MG63 (cell line): ENCODE data around the gene CLPX. TPM values are rescaled to one million over a fixed set of nuclear protein-coding genes. Genes with fewer than 3 reads are reported as not detected.
"Not testable (repeated sequence)": the region's sequence is repeated elsewhere in the genome, so short reads cannot be mapped to it uniquely, and the experiment has no call there.

ENCODE experiments used
- DNase-seq: peaks from one replicate; pipeline ENCODE4 v3.0.0-alpha.2; 2020
- H3K27me3 ChIP-seq: fragments of 250-450 bp; sonication (Bioruptor Pico); 2 replicates; pipeline ENCODE4 v1.5.1; 2020; ENCODE audit warnings: mild to moderate bottlenecking, moderate library complexity
- H3K36me3 ChIP-seq: fragments of 250-450 bp; sonication (Bioruptor Pico); 2 replicates; pipeline ENCODE4 v1.5.1; 2020; ENCODE audit warnings: mild to moderate bottlenecking, moderate library complexity
- H3K4me3 ChIP-seq: fragments of 250-450 bp; sonication (Bioruptor Pico); 2 replicates; pipeline ENCODE4 v1.5.1; 2020; ENCODE audit warnings: mild to moderate bottlenecking, moderate library complexity
- H3K9me3 ChIP-seq: fragments of 250-450 bp; sonication (Bioruptor Pico); 2 replicates; pipeline ENCODE4 v1.5.1; 2020; ENCODE audit warnings: mild to moderate bottlenecking, moderate library complexity
- total RNA-seq: library from RNA; depleted of rRNA; stranded (reverse); fragments of >200 nt; shearing (Covaris generic); gene quantifications from 2 replicates; pipeline ENCODE4 v1.2.3, GENCODE V29; 2014; ENCODE audit warnings: low replicate concordance; rRNA removed

CLPX gene
- 46.4 and 60.5 TPM in 2 replicates for total RNA-seq

DNA sequence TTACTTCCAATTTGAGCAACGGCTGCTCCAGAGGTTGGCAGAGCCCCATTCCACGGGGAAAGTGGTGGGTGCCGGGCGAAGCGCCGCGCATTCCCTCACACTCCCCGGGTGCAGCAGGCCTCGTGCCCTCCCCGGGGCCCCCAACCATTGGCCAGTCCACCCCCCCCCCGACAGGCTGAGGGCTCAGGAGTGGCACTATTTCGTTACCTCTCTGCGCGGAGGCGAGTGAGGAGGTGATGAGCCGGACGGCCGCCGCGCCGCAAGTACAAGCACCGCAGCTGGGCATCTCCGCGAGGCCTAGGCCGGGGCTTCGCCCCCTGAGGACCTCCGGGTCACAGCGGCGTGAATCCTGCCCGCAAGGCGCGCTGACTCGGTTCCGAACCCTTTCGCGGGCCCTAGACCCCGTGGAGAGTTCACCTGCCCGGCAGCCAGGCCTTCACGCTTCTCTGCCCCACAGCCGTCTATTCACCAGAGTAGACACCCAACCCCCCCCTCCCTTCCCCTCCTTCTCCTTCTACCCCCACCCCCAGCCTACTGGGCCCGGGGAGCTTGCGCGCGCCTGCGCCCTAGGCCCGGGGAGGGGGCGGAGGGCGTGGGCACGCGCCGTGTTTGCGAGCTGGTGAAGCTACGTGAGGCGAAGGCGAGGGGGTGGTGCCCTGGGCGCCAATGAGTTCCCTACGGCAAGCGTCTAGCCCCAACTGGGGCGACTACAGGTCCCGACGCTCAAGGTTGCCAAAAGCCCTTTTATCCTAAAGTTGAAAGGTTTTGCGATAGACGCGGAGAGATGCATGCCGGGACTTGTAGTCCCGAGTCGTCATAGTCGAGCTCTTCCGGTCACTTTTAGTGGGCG lies at the start of gene CLPX:
Gene CLPX (minus strand): TSS at position 475 of the 850 bp plus-strand sequence. CDS start 189 bp downstream, at position 286.
- no peaks in the 10 kb centered on the region for H3K27me3 ChIP-seq
- H3K4me3 ChIP-seq = peak within 1 kb of the TSS; percentile 87
- H3K9me3 ChIP-seq = no peaks in the 10 kb centered on the region
- DNase-seq = peak; percentile 96
- peaks cover 23% of the 10 kb centered on the region for H3K36me3 ChIP-seq

- no peak for DNase-seq
- no peaks in the 10 kb centered on the region for H3K9me3 ChIP-seq
- H3K36me3 ChIP-seq = no peaks in the 10 kb centered on the region
- no peaks in the 10 kb centered on the region for H3K27me3 ChIP-seq
- H3K4me3 ChIP-seq = no peak overlapping the region
Observed at GRCh38 chr15:65233696-65234095, 48.6 kb upstream of the CLPX start.

GRCh38 chr15:65232520-65232919 lies 47.4 kb upstream of the CLPX start:
- Histone ChIP-seq H3K4me3 (no peak overlapping the region), H3K9me3 (no peaks in the 10 kb centered on the region), H3K36me3 (no peaks in the 10 kb centered on the region), H3K27me3 (no peaks in the 10 kb centered on the region)
- DNase-seq = no peak

- H3K4me3 ChIP-seq = no peak overlapping the region
- H3K27me3 ChIP-seq = no peaks in the 10 kb centered on the region
- no peak for DNase-seq
- no peaks in the 10 kb centered on the region for H3K9me3 ChIP-seq
- no peaks in the 10 kb centered on the region for H3K36me3 ChIP-seq
Observed at GRCh38 chr15:65231306-65231705, 46.2 kb upstream of the CLPX start.

GRCh38 chr15:65226901-65227300 lies 41.8 kb upstream of the CLPX start:
- not testable (repeated sequence) for H3K9me3 ChIP-seq, H3K4me3 ChIP-seq, DNase-seq, H3K36me3 ChIP-seq, H3K27me3 ChIP-seq

DNA sequence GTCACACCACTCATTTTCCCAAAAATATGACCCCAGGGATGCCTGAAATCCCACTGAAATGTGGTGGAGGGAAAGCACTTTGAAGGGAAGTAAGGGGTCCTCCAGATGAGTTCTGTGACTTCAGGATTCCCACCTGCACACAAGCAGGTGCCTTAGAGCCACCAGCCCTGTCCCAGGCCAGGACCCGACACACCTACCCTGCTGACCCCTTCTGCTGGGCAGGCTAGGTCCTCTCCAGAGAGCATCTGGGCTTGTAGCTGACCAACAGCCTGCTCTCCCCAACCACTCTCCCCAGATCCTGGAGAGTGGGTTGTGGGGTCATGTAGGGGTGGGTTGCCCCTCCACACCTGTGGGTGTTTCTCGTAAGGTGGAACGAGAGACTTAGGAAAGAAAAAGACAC lies 41.1 kb upstream of the CLPX start:
- no peaks in the 10 kb centered on the region for H3K27me3 ChIP-seq
- no peak for DNase-seq
- no peaks in the 10 kb centered on the region for H3K9me3 ChIP-seq
- no peaks in the 10 kb centered on the region for H3K36me3 ChIP-seq
- no peak overlapping the region for H3K4me3 ChIP-seq

DNA sequence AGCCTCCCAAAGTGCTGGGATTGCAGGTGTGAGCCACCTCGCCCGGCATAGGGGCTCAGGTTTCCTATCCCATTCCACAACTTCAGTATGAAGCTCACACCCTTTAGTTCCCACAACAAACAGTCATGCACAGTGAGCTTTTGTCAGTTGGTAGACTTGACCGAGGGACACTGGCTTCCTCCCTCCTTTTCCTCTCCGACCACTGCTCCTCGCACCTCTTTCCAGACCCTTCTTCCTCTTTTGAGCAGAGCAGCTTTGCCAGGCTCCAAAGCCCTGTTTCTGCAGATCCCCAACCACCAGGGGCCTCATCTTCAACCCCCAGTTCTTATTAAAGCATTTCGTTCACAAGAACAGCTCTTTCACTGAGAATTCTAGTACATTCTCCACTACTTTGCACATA lies 38.9 kb upstream of the CLPX start:
- H3K36me3 ChIP-seq = no peaks in the 10 kb centered on the region
- DNase-seq = no peak
- H3K4me3 ChIP-seq = no peak overlapping the region
- H3K27me3 ChIP-seq = no peaks in the 10 kb centered on the region
- no peaks in the 10 kb centered on the region for H3K9me3 ChIP-seq

- no peak overlapping the region for H3K4me3 ChIP-seq
- DNase-seq = no peak
Observed at GRCh38 chr15:65222891-65223290, 37.7 kb upstream of the CLPX start.

DNA sequence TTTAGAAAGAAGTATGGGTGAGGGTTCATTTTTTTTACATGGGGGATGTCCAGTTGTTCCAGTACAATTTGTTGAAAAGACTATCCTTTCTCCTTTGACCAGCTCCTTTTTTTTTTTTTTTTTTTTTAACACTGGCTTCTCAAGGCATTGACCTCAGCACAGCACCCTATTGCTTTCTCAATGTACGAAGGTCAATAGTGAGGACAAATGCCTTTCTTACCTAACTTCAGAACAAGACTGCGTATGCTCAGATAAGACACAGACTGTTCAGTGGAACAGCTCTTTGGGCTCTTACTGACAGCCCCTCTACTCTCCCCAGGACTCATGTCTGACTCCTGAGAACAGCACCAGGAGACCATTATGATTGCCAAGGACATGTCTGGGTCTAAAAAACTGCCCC lies 36.6 kb upstream of the CLPX start:
- Histone ChIP-seq H3K9me3 (no peaks in the 10 kb centered on the region), H3K36me3 (no peaks in the 10 kb centered on the region)

More at GRCh38 chr15:65222891-65223290, 37.7 kb upstream of the CLPX start:
- Histone ChIP-seq H3K36me3 (no peaks in the 10 kb centered on the region), H3K27me3 (no peaks in the 10 kb centered on the region), H3K9me3 (no peaks in the 10 kb centered on the region)

GRCh38 chr15:65219137-65219536 lies 34.0 kb upstream of the CLPX start:
- no peak for DNase-seq
- Histone ChIP-seq H3K9me3 (no peaks in the 10 kb centered on the region), H3K36me3 (no peaks in the 10 kb centered on the region)

More for the DNA sequence above, 36.6 kb upstream of the CLPX start:
- H3K27me3 ChIP-seq = no peaks in the 10 kb centered on the region
- no peak for DNase-seq
- no peak overlapping the region for H3K4me3 ChIP-seq

GRCh38 chr15:65217526-65218482 lies 32.7 kb upstream of the CLPX start:
- no peak for DNase-seq
- Histone ChIP-seq H3K4me3 (no peak overlapping the region), H3K9me3 (no peaks in the 10 kb centered on the region)

More at GRCh38 chr15:65219137-65219536, 34.0 kb upstream of the CLPX start:
- Histone ChIP-seq H3K4me3 (no peak overlapping the region), H3K27me3 (no peaks in the 10 kb centered on the region)

DNA sequence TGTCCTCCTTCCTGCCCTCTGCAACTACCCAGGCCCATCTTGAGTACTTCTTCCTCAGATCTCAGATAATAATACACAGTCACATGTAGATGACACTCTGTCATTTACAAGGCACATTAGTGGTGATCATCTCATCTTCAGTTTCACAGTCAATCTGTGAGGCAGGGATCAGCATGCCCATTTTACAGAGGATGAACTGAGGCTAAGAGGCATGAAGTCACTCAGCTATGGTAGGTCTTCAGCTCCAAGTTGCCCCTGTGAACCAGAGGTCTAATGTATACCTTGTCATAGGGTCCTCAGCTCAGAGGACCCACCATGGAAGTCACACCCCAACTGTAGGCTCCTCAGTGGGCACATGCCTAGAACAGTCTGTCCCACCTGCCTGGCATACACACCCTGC lies 30.4 kb upstream of the CLPX start:
- no peak for DNase-seq
- H3K9me3 ChIP-seq = no peaks in the 10 kb centered on the region
- H3K27me3 ChIP-seq = no peaks in the 10 kb centered on the region
- H3K4me3 ChIP-seq = no peak overlapping the region
- H3K36me3 ChIP-seq = no peaks in the 10 kb centered on the region

More at GRCh38 chr15:65217526-65218482, 32.7 kb upstream of the CLPX start:
- H3K27me3 ChIP-seq = no peaks in the 10 kb centered on the region
- H3K36me3 ChIP-seq = no peaks in the 10 kb centered on the region

GRCh38 chr15:65214010-65214409 lies 28.9 kb upstream of the CLPX start:
- no peaks in the 10 kb centered on the region for H3K27me3 ChIP-seq
- DNase-seq = no peak
- no peak overlapping the region for H3K4me3 ChIP-seq
- H3K9me3 ChIP-seq = no peaks in the 10 kb centered on the region
- H3K36me3 ChIP-seq = no peaks in the 10 kb centered on the region

DNA sequence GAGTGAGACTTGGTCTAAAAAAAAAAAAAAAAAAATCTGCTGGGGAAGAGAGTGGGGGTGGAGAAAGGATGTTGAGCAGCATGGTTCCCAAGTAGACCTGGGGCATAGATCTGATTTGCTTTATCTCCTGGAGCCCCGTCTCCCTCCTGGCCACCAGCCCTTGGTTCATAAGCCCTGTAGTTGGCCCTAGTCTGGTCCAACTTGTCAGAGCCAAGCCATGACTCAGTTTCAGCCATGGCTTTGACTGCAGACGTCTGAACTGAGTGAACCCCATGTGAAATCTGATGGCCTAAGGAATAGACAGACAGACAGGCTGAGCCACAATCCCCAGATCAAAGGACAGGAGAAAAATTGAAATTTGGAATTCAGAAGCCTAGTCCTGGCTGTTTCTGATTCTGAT lies 28.1 kb upstream of the CLPX start:
- DNase-seq = peak; percentile 50
- Histone ChIP-seq H3K9me3 (no peaks in the 10 kb centered on the region), H3K27me3 (no peaks in the 10 kb centered on the region), H3K4me3 (no peak overlapping the region), H3K36me3 (no peaks in the 10 kb centered on the region)

DNA sequence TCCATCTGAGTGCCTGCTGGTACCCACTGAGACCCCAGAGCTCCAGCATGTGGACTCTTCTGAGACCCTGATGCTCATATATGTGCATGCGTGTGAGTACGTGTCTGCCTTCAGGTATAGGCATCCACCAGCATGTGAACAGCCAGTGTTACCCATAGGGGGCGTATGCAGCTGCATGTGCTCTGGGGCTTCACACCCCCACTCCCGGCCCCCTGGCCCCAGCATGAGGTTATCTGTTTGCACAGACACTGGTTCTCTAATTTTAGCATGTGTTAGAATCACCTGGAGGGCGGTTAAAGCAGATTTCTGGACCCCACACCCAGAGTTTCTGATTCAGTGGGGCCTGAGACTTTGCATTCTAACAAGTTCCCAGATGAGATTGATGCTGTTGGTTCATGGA lies 27.0 kb upstream of the CLPX start:
- DNase-seq = no peak
- Histone ChIP-seq H3K9me3 (no peaks in the 10 kb centered on the region), H3K36me3 (no peaks in the 10 kb centered on the region), H3K27me3 (no peaks in the 10 kb centered on the region), H3K4me3 (no peak overlapping the region)

- H3K36me3 ChIP-seq = no peaks in the 10 kb centered on the region
- DNase-seq = peak; percentile 31
Observed at GRCh38 chr15:65211482-65211982, 26.4 kb upstream of the CLPX start.

More at GRCh38 chr15:65211482-65211982, 26.4 kb upstream of the CLPX start:
- no peaks in the 10 kb centered on the region for H3K27me3 ChIP-seq
- no peaks in the 10 kb centered on the region for H3K9me3 ChIP-seq
- H3K4me3 ChIP-seq = no peak overlapping the region
